ENCODE data around the gene G3BP1. TPM values are rescaled to one million over a fixed set of nuclear protein-coding genes. Genes with fewer than 3 reads are reported as not detected.

Gene G3BP1
- total and polyA plus RNA-seq, 9 of the 15 experiments (the other 6 are each of a cell fraction or from before 2014, with no cell fraction given) = 54.7 to 264 (median 105) TPM

DNA sequence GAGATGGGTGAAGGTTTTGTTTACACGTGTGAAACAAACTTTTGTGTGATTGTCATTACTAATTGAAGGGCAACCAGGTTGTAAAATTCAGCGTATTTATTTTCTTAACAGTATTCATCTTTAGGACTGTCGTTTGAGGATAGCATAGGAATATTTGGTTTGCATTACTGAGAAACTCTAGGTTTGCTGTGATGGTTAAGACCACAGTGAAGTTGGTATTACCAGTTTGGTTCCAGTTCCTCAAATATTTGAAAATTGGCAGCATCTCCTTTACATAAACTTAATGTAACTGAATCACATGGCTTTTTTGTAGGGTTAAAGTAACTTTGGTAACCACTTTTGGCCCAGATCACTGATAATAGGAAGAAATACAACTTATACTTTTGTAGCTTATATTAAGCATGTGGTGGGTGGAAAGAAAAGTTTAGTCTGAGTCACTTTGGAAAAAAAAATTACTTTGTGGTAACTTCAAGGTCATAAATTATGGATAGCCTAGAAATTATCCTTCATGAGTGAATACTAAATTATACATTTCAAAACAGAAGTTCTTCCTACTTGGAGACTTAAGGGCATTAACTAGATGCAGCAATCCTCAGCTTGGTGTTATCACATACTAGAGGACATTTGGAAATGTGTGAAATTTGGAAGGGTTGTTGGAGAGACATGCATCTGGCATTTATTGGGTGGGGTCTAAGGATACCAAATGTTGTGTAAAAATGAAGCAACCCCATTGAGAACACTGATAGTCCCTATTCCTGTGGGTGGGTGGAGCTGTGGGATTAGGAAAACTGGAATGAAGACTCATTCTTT, 33.9 kb downstream of the G3BP1 start:
- H3K4me3 ChIP-seq = no peak overlapping the region
- 88% methylated on average over 3 of the region's 3 CpGs for WGBS (ENCODE audit: insufficient coverage, low coverage, missing lambda C conversion rate)
- H3K4me2 ChIP-seq (ENCODE audit: insufficient read depth, low read length) = no peak overlapping the region
- H2AFZ ChIP-seq (ENCODE audit: low read depth, low read length) = no peak overlapping the region
- no peak; the same call in 2 of the 3 replicates for ATAC-seq
- no peak overlapping the region for H3K27ac ChIP-seq (ENCODE audit: extremely low read depth, low read depth, low read length)
- no TSS peak for BruUV-seq (replicated peaks)
- H4K20me1 ChIP-seq (replicated peaks; ENCODE audit: control insufficient read depth, insufficient read depth, low read length) = no peaks in the 10 kb centered on the region
- in situ Hi-C loops (cut with MboI) = no loop called here
- H3K36me3 ChIP-seq (ENCODE audit: control insufficient read depth, insufficient read depth, low read length) = peaks cover 98% of the 10 kb centered on the region
- no peaks in the 10 kb centered on the region for H3K9me3 ChIP-seq (replicated peaks; ENCODE audit: control insufficient read depth, insufficient read depth, low read depth, low read length)
- ChIA-PET CTCF (ENCODE audit: low intra/inter-chr PET ratio) (no interaction called here), POLR2A (interaction anchor here (1.1 to 1.5 kb wide), 3 partner anchors 13 to 34 kb away, joined by 3 to 5 read pairs (median 4); partner anchors contain the start of gene G3BP1)
- peaks cover 45% of the 10 kb centered on the region; the same call in 2 of the 3 replicates for H3K79me2 ChIP-seq (ENCODE audit: control insufficient read depth, insufficient read depth, low read length)
- FAIRE-seq = peak; percentile 60
- DNase-seq (ENCODE audit: extremely low read depth in 1 of 4, low spot score in 3 of 4) = no peak
- H3K9ac ChIP-seq (ENCODE audit: insufficient read depth in 1 of 2, low read depth in 2 of 2, low read length in 2 of 2) = no peak overlapping the region
- H3K9me1 ChIP-seq (ENCODE audit: control insufficient read depth, insufficient read depth, low read length) = no peaks in the 10 kb centered on the region
- H3K27me3 ChIP-seq (ENCODE audit: control insufficient read depth in 2 of 2, insufficient read depth in 2 of 2, low read length in 2 of 2) = no peaks in the 10 kb centered on the region
- no peaks in the 10 kb centered on the region for H3K4me1 ChIP-seq (replicated peaks in 1 of 2; ENCODE audit: control insufficient read depth in 2 of 2, insufficient read depth in 2 of 2, low read length in 2 of 2)
- intact Hi-C loops (cut with micrococcal nuclease) = no loop called here
- no peak for TF ChIP-seq OTX1 (CRISPR knock-in tag; IDR thresholded peaks at IDR 0.05)
- TF ChIP-seq TBP (optimal IDR thresholded peaks at IDR 0.05; ENCODE audit: low read depth, low read length) = no peak
- no peak for TF ChIP-seq RHOXF2B (CRISPR knock-in tag; conservative IDR thresholded peaks at IDR 0.05)
- TF ChIP-seq FOS (IDR thresholded peaks at IDR 0.05; ENCODE audit: extremely low read depth, insufficient read length) = no peak
- no peak for TF ChIP-seq ZNF431 (CRISPR knock-in tag; IDR thresholded peaks at IDR 0.05)
- TF ChIP-seq SRSF9 (IDR thresholded peaks at IDR 0.05; ENCODE audit: borderline replicate concordance, low read depth, low read length) = no peak
- TF ChIP-seq YBX1 (IDR thresholded peaks at IDR 0.05) = no peak
- no peak for TF ChIP-seq ARHGAP35 (IDR thresholded peaks at IDR 0.05; ENCODE audit: partially characterized antibody)
- TF ChIP-seq, protein P1, sequence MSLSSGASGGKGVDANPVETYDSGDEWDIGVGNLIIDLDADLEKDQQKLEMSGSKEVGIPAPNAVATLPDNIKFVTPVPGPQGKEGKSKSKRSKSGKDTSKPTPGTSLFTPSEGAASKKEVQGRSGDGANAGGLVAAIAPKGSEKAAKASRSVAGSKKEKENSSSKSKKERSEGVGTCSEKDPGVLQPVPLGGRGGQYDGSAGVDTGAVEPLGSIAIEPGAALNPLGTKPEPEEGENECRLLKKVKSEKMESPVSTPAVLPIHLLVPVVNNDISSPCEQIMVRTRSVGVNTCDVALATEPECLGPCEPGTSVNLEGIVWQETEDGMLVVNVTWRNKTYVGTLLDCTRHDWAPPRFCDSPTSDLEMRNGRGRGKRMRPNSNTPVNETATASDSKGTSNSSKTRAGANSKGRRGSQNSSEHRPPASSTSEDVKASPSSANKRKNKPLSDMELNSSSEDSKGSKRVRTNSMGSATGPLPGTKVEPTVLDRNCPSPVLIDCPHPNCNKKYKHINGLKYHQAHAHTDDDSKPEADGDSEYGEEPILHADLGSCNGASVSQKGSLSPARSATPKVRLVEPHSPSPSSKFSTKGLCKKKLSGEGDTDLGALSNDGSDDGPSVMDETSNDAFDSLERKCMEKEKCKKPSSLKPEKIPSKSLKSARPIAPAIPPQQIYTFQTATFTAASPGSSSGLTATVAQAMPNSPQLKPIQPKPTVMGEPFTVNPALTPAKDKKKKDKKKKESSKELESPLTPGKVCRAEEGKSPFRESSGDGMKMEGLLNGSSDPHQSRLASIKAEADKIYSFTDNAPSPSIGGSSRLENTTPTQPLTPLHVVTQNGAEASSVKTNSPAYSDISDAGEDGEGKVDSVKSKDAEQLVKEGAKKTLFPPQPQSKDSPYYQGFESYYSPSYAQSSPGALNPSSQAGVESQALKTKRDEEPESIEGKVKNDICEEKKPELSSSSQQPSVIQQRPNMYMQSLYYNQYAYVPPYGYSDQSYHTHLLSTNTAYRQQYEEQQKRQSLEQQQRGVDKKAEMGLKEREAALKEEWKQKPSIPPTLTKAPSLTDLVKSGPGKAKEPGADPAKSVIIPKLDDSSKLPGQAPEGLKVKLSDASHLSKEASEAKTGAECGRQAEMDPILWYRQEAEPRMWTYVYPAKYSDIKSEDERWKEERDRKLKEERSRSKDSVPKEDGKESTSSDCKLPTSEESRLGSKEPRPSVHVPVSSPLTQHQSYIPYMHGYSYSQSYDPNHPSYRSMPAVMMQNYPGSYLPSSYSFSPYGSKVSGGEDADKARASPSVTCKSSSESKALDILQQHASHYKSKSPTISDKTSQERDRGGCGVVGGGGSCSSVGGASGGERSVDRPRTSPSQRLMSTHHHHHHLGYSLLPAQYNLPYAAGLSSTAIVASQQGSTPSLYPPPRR (CRISPR knock-in tag; IDR thresholded peaks at IDR 0.05; ENCODE audit: borderline replicate concordance) = no peak
- no peak for TF ChIP-seq FOXJ2 (tag; IDR thresholded peaks at IDR 0.05)
- TF ChIP-seq BRCA1 (IDR thresholded peaks at IDR 0.05) = no peak
- no peak for TF ChIP-seq BRCA1 (CRISPR knock-in tag; IDR thresholded peaks at IDR 0.05)
- TF ChIP-seq, protein P2, sequence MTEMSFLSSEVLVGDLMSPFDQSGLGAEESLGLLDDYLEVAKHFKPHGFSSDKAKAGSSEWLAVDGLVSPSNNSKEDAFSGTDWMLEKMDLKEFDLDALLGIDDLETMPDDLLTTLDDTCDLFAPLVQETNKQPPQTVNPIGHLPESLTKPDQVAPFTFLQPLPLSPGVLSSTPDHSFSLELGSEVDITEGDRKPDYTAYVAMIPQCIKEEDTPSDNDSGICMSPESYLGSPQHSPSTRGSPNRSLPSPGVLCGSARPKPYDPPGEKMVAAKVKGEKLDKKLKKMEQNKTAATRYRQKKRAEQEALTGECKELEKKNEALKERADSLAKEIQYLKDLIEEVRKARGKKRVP (CRISPR knock-in tag; IDR thresholded peaks at IDR 0.05) = no peak
- TF ChIP-seq SMARCC2 (IDR thresholded peaks at IDR 0.05; ENCODE audit: low read depth) = no peak
- no peak for TF ChIP-seq GABPB2 (CRISPR knock-in tag; conservative IDR thresholded peaks at IDR 0.05)

Measured in K562 (cell line).